GM11168 (cell line): ENCODE results near the gene DAZ3.
"Not testable (repeated sequence)": the region's sequence is repeated elsewhere in the genome, so short reads cannot be mapped to it uniquely, and the experiment has no call there.

ENCODE experiments used
- in situ Hi-C: fragments of 300-500 bp; cut with MboI; formaldehyde crosslinking; loops from one replicate; pipeline ENCODE4 v1.12.0; 2022; ENCODE audit warnings: low sequenced_read_pairs; ENCODE audit not compliant: unreplicated experiment

DAZ3 gene

GRCh38 chrY:24813293-24813692, at the start of gene DAZ3:
DAZ3 (minus strand) TSS chrY:24813393; CDS start chrY:24813185, 208 bp downstream.
- in situ Hi-C loops: not testable (repeated sequence)

GRCh38 chrY:24833619-24834018, 20.4 kb upstream of the DAZ3 start, which contains the start of gene DAZ4:
DAZ4 (plus strand) TSS chrY:24833919; CDS start chrY:24834127, 208 bp downstream.
- in situ Hi-C loops: not testable (repeated sequence)

GRCh38 chrY:24825069-24825468, 11.9 kb upstream of the DAZ3 start:
- in situ Hi-C loops: not testable (repeated sequence)

GRCh38 chrY:24824184-24824879, 11.1 kb upstream of the DAZ3 start:
- in situ Hi-C loops: not testable (repeated sequence)

- in situ Hi-C loops: not testable (repeated sequence)
Observed at GRCh38 chrY:24821836-24822235, 8.6 kb upstream of the DAZ3 start.
